Femur (tissue), 1 donor: ENCODE results near the gene CRPPA.
A peak's percentile ranks its signal among the peaks of the same experiment; 100 is the strongest.

ENCODE experiments used
- DNase-seq: peaks from one replicate; pipeline ENCODE4 v3.0.0-alpha.2; 2017

Gene CRPPA

DNA sequence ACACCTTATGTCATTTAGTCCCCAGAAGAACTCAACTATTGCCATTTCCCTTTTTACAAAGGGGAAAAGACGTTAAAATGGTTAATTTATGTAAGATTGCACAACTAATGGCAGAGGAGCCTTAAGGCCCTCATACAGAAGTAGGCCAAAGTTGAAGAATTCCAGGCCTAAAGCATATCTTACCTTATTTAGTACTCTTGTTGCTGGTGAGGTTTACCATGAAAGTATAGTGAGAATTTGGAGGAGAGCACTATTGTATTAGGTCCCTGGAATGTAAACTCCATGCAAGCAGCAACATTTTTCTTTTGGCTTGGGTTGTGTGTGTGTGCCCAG is 731 bp upstream of the CRPPA start:
- DNase-seq: no peak

DNA sequence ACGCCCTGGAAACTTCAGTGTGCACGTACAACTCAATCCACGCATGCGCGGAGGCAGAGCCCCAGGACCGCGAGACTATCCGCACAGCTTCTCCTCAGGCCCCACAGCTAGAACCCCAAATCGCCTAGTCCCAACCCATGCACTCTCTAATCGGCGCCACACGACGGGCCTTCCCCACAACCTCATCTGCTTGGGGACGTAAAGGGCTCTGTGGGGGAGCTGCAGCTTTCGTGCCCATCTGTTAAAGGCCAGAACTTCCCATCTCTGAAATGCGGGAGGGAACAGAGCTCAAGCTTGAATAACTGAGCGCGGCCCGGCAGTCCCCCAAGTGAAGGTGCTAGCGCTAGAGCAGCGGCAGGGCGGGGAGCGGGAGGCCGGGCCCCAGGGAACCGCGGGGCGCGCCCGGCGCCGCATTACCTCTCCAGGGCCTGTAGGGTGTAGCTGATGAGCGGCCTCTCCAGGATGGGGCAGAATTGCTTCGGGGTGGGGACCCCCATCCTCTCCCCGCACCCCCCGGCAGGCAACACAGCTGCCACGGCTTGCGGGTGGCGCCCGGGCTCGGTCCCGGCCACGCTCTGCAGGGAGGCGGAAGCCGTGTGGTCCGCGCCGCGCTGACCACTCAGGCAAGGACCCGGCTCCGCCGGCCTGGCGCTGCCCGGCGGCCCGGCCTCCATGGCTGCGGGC is 547 bp downstream of the CRPPA start:
- DNase-seq: peak; percentile 92

DNA sequence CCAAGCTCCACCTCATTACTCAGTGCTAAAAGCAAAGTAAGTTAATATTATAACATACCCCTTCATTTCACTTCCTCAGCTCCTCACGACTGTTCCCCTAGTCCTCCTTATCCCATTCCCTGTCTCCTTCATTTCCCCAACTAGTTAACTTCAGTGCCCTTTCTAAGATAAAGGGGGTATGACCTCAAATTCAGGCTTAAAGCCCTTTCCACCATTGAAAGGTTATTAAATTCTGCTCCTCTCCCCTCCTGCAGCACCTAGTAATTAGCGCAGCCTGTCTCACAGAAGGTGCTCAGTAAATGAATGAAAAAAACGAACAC is 1.0 kb downstream of the CRPPA start:
- no peak for DNase-seq

DNA sequence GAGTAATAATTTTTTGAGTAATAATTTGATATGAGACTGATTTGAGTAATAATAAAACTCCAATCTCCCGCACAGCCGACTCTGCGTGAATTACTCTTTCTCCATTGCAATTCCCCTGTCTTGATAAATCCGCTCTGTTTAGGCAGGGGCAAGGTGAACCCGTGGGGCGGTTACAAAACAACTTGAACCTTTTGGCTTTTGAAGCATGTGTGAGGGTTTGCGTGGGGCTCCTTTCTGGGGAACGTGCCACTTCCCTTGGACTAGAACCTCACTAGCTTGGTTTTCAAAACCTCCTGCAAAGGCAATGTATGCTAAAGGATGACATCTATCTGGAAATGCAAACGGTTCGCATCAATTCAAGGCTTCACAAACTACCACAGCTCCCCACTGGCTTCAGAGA is 1.5 kb downstream of the CRPPA start:
- no peak for DNase-seq

DNA sequence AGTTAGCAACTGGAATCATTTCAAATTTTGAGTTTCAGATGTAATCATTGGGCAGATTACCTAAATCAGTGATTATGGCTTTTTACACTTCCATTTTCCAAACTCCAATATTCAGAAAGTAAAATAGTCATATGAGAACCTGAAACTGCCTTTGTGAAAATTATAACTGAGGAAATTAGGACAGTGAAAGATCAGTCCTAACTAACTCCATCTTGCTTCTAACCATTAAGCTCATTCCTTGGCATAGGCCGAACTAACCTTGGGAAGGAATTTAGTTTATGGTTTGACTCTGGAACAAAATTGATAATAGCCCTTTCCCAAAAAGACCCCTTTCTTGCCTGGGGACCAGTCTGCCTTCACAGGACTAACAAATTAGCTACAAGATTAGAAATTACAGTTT is 2.2 kb downstream of the CRPPA start:
- no peak for DNase-seq

DNA sequence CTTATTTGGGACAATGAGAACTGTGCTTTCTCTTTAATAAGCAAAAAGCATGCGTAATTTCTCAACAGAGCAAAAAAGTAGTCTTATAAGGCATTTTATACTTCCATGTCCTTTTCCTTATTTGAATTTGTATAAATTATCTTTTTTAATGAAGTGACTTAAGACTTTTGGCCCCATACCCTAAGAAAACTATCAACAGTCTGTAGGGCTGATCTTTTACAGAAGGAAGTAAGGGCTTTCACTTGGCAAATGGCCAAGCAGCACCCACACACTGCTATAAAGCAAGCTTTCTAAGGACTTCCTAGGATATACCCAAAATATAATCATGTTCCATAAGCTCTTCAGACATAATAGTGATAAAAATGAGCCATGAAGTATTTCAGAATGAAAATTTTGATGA is 3.4 kb downstream of the CRPPA start:
- DNase-seq: no peak

DNA sequence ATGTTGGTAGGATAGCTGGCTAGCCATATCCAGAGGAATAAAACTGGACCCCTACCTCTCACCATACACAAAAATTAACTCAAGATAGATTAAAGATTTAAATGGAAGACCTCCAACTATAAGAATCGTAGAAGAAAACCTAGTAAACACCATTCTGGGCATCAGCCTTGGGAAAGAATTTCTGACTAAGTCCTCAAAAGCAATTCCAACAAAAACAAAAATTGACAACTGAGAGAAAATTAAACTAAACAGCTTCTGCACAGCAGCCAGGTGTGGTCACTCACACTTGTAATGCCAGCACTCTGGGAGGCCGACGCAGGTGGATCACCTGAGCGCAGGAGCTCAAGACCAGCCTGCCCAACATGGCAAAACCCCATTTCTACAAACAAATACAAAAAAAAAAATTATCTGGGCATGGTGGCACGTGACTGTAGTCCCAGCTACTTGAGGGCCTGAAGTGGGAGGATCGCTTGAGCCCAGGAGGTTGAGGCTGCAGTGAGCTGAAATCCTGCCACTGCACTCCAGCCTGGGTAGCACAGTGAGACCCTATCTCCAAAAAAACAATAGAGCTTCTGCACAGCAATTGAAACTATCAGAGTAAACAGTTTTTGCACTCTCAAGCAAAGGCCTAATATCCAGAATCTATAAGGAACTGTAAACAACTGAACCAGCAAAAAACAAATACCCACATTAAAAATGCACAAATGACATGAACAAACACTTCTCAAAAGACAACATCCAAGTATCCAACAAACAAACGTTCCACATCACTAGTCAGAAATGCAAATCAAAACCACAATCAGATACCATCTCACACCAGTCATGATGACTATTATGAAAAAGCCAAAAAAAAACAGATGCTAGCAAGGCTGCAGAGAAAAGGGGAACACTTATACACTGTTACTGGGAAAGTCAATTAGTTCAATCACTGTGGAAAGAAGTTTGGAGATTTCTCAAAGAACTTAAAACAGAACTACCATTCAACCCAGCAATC is 4.8 kb downstream of the CRPPA start:
- DNase-seq: no peak

DNA sequence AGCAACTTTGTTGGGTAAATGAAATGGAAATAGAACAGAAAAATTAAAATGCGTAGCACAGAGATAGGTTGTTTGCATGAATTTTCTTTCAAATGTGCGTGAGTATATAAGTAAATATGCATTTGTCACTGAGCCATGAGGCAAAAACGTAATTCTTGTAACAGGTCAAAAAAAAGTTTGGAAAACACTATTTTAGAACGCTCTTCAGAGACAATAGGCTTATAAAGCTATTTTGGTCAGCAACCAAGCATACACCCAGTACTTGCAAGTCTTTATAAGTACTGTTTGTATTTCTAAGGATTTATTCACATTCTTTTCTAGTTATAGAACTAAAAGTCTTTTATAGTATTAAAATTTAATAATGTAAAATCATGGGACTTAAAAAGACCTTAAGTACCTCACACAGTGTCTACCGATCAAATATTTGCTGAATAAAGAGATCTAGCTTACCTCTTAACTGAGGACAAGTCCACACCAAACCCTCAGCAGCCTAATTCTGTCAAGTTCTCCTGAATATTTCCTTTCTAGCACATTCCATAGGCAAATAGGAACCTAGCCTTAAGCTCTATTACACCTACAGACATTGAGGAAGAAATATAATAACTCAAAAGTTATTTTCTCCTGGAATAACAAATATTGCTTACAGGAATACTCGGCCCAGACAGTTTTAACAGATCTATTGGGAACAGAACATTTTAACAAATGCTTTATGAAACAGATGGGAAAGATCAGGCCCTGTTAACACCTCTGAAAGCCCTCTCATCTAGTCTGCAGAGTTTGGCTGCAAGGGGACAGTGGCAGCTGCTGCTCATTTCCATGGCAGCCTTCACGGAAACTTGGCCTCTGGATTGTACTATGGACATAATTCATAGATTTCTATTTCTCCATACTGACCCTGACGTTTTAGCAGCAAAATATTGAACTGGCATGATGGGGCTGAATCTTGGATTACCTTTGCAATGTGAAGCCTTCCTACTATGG is 8.8 kb downstream of the CRPPA start:
- DNase-seq: peak; percentile 86

DNA sequence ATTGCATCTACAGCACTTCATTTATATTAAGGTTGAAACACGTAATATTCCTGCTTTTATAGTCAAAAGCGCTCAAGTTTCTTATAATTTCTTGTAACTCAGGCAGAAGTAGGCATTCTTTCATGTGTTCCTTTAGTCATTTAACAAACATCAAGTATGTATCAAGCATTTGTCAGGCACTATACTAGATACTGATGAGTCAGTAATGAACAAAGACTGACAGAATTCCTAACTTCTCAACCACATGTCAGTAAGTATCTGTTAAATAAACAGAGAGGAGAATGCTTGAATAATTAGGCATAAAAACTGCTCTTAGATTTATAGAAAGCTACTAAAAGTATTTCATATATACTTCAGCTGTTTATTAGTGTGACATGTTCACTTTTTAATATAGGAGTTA is 9.9 kb downstream of the CRPPA start:
- DNase-seq: no peak

DNA sequence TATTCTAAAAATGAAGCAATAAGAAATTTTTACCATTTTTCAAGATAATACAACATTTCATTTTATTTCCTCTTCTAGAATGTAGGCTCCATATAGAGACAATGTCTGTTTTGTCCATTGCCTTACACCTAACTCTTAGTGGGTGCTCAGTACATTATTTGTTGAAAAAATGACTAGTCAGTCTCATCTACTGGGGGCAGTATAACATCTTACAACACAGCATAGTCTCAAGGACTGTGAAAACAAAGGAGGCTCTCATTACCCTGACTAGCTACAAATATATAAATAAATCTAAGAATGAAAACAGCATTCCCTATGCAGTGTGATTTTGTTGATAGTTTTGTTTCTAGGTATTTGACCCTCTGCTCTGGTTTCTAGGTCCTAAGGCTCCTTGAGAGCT is 11.6 kb downstream of the CRPPA start:
- no peak for DNase-seq

DNA sequence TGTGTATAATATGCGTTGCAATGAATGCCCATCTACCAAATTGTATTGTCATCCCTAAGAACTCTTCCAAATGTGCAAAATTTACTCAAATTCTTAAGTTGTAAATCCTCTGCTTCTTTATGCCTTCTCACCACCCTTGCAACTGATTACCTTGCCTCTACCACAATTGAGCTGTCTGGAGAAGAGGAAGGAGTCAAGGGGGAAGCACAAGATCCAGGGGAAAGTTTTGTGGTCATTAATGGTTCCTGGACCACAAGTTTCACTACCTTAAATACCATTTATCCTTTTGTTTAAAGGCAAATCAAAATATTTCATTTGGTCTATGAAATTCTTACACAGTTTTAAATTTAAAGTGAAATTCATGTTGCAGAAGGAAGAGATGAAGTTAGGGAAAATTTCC is 16.7 kb downstream of the CRPPA start:
- no peak for DNase-seq

DNA sequence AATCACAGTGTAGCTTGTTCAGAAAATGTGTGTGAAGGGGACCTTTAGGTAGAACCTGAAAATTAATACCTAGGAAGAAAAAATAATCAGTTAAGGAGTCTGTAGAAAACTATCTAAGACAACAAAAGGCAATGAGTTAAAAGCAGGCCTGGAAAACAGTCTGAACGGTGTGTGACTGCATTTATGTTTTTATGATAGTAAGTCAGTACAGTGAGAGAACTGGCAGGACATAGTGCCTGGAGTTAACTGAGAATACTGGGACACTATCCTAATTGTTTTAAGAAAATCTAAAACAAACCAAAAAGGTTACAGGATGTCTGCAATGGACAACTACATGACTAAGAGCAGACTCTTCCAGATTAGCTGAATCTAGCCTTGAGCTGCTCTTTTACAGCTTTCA is 17.9 kb downstream of the CRPPA start:
- no peak for DNase-seq

DNA sequence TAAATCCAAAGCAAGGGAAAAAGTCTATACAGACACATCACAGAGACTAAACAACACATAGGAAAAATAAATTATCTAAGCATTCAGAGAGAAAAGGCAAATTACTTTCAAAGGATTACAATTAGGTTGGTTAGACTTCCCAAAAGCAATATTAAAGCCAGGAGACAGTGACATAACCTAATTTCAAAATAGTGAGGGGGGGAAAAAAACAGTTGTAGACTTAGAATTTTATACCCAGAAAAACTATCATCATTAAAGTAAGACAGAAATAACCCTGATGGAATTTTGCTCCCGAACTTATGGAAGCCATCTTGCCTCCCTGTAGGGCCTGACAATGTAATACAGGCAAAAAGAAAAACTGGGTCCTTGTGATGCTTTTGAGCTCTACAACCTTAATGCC is 18.4 kb downstream of the CRPPA start:
- no peak for DNase-seq

DNA sequence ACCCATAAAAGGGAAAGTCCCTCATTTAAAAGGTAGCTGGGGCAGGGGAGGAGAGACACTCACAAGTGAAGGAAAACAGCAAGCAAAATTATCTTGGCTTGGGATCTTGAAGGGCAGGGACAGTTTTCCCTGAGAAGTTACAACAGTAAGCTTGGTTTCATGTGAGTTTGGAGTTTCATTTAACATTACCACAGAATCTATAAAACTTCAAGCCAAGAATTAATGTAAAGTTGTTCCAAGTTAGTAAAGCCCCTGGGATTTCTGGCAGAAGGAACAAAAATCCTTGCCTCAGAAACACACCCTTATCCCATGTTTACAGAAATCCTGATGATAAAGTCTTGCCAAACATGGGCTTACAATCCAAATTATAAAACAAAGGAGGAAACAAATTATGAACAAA is 19.2 kb downstream of the CRPPA start:
- DNase-seq: no peak

DNA sequence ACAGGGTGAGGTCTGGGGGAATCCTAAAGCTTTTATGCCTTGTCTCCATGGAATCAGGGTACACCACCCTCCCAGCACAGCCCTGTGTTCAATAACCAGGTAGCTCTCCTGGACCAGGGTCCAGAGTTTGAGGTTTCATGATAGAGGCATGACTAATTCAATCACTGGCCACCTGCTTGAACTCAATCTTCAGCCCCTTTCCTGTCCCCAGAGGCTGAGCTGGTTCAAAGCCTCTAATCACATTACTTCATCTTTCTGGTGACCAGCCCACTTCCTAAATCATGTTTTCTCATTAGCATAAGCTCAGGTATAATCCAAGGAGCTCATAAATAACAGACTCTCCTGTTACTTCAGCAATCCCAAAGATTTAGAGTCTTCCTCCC is 20.5 kb downstream of the CRPPA start:
- no peak for DNase-seq

DNA sequence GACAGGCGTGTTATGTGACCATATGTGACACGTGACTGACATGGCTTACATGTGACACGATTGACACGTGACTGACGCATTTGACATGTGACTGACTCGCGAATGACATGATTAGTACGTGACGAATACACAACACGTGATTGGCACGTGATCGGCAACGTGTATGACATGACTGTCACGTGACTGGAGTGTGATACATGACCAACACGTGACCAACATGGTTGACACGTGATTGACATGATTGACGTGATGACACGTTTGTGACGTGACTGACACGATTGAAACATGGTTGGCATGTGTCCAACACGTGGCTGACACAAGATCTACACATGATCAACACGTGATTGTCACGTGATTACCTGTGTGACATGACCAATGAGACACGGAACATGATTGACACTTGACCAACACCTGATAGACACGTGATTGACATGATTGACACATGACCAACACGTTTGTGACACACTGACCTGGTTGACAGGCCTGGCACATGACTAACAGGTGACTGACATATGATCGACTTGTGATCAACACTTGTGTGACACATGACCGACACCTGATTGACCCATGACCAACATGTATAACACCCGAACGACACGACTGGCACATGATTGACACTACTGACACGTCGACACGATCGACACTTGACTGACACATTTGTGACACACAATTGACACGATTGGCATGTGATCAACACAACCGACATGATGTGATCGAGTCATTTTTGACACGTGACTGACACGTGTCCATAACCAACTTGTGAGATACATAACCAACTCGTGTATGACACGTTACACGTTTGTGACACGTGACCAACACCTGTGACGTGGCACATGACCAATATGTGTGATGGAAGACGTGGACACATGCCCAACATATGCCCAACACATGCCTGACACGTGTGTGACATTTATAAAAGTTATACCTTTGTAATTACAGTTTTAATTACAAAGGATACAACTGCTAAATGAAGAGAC is 21.1 kb downstream of the CRPPA start:
- peak; percentile 19 for DNase-seq

DNA sequence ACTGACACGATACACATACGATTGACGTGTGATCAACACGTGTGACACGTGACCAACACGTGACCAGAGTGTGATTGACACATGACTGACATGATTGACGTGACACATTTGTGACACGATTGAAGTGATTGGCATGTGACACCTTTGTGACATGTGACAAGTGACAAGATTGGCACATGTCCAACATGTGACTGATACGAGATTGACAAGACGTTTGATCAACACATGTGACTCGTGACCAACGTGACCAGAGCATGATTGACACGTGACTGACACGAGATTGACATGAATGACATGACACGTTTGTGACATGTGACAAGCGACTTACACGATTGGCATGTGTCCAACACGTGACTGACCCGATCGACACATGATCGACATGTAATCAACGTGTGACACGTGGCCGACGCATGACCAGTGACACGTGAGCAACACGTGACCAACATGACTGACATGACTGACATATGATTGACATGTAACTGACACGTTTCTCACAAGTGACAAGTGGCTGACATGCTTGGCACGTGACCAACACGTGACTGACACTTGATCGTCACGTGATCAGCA is 22.0 kb downstream of the CRPPA start:
- DNase-seq: peak; percentile 21

DNA sequence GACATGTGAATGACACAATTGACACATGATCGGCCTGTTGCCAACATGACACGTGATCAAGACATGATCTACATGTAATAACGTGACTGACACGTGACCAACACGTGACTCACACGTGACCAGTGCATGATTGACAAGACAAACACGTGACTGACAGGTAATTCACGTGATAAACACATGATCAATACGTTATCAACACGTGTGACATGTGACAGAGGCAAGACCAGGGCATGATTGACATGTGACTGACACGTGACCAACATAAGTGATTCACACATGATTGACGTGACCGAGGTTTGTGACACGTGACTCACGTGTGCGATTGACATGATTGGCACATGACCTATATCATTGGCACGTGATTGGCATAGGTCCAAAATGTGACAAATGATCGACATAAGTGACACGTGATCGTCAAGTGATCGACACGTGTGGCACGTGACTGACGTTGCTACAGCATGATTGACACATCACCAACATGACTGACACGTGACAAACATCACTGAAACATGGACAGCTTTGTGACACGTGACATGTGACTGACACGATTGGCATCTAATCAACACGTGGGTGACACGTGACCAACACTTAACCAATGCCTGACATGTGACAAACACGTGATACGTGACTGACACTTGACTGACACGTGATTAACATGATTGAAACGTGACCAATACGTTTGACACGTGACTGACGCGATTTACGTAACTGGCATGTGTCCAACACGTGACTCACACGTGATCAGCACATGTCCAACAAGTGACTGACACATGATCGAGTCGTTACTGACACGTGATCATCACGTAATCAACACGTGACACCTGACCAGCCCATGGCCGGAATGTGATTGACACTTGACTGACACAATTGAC is 23.0 kb downstream of the CRPPA start:
- DNase-seq: peak; percentile 20

DNA sequence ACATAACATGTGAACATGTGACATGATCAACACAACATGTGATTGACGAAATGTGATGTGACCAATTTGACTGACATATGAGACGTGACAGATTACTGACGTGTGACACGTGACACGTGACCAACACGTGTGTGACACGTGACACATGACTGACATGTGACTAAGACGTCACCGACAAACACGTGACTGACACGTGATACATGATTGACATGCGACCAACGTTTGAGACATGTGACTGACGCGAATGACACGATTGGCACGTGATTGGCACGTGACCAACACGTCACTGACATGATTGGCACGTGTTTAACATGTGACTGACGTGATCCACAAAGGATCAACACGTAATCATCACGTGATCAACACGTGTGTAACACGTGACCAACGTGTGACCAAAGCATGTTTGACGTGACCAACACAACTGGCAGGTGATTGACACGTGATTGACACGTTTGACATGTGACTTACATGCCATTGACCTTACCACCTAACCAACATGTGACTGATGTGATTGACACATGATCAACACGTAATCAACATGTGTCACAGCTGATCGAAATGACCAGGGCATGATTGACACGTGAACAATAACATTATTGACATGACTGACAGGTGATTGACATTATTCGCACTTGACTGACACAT is 23.7 kb downstream of the CRPPA start:
- no peak for DNase-seq
